ENCODE measurements around the gene FRRS1L.

The FRRS1L gene

GRCh38 chr9:109212768-109213167 is 45.7 kb upstream of the FRRS1L start:
- no peaks in the 10 kb centered on the region for H3K9me3 ChIP-seq (ENCODE audit: low read length)
- H3K79me2 ChIP-seq (ENCODE audit: insufficient read depth, low read length), result no peaks in the 10 kb centered on the region
- no peaks in the 10 kb centered on the region for H3K36me3 ChIP-seq (ENCODE audit: insufficient read depth, low read length)
- no peak overlapping the region for H3K9ac ChIP-seq (ENCODE audit: low read length)
- H3K4me3 ChIP-seq (ENCODE audit: low read depth, low read length, poor library complexity, severe bottlenecking), result no peak overlapping the region
- no peaks in the 10 kb centered on the region for H3K4me1 ChIP-seq (ENCODE audit: insufficient read depth, low read length, severe bottlenecking)
- no peak overlapping the region for H3K4me2 ChIP-seq (ENCODE audit: low read length)
- H3K27me3 ChIP-seq (ENCODE audit: insufficient read depth, low read length), result no peaks in the 10 kb centered on the region
- H3K27ac ChIP-seq (ENCODE audit: low read depth, low read length, poor library complexity, severe bottlenecking), result no peak overlapping the region
- H4K20me1 ChIP-seq (ENCODE audit: insufficient read depth, low read length), result no peaks in the 10 kb centered on the region
- H2AFZ ChIP-seq (ENCODE audit: low read length), result no peak overlapping the region
- TF ChIP-seq CTCF (IDR thresholded peaks at IDR 0.05; ENCODE audit: low read length), result no peak
- TF ChIP-seq EZH2 (IDR thresholded peaks at IDR 0.05; ENCODE audit: borderline replicate concordance, low read length), result no peak
- no peaks in the 10 kb centered on the region for H3F3A ChIP-seq (ENCODE audit: insufficient read depth, low read length)
- H3K9me2 ChIP-seq (ENCODE audit: low read depth, low read length), result no peaks in the 10 kb centered on the region

- Histone ChIP-seq H3K9me2 (ENCODE audit: low read depth, low read length) (no peaks in the 10 kb centered on the region), H3K9me3 (ENCODE audit: low read length) (no peaks in the 10 kb centered on the region), H3K27ac (ENCODE audit: low read depth, low read length, poor library complexity, severe bottlenecking) (no peak overlapping the region), H3K79me2 (ENCODE audit: insufficient read depth, low read length) (no peaks in the 10 kb centered on the region), H3K27me3 (ENCODE audit: insufficient read depth, low read length) (peaks cover 3% of the 10 kb centered on the region; the same call in 1 of the 2 replicates), H3K36me3 (ENCODE audit: insufficient read depth, low read length) (no peaks in the 10 kb centered on the region), H2AFZ (ENCODE audit: low read length) (no peak overlapping the region), H3K4me1 (ENCODE audit: insufficient read depth, low read length, severe bottlenecking) (no peaks in the 10 kb centered on the region), H3F3A (ENCODE audit: insufficient read depth, low read length) (no peaks in the 10 kb centered on the region), H3K4me2 (ENCODE audit: low read length) (no peak overlapping the region), H3K4me3 (ENCODE audit: low read depth, low read length, poor library complexity, severe bottlenecking) (no peak overlapping the region), H3K9ac (ENCODE audit: low read length) (no peak overlapping the region), H4K20me1 (ENCODE audit: insufficient read depth, low read length) (no peaks in the 10 kb centered on the region)
- peak; percentile 22 for TF ChIP-seq CTCF (IDR thresholded peaks at IDR 0.05; ENCODE audit: low read length)
- TF ChIP-seq EZH2 (IDR thresholded peaks at IDR 0.05; ENCODE audit: borderline replicate concordance, low read length), result no peak
These were observed 39.6 kb upstream of the FRRS1L start for GRCh38 chr9:109206670-109207069.

- H3K79me2 ChIP-seq (ENCODE audit: insufficient read depth, low read length), result no peaks in the 10 kb centered on the region
- no peak overlapping the region for H2AFZ ChIP-seq (ENCODE audit: low read length)
- peaks cover 3% of the 10 kb centered on the region; the same call in 1 of the 2 replicates for H3K27me3 ChIP-seq (ENCODE audit: insufficient read depth, low read length)
- no peak for TF ChIP-seq CTCF (IDR thresholded peaks at IDR 0.05; ENCODE audit: low read length)
- no peak for TF ChIP-seq EZH2 (IDR thresholded peaks at IDR 0.05; ENCODE audit: borderline replicate concordance, low read length)
- no peaks in the 10 kb centered on the region for H3F3A ChIP-seq (ENCODE audit: insufficient read depth, low read length)
- H3K4me2 ChIP-seq (ENCODE audit: low read length), result no peak overlapping the region
- H3K4me3 ChIP-seq (ENCODE audit: low read depth, low read length, poor library complexity, severe bottlenecking), result no peak overlapping the region
- H3K36me3 ChIP-seq (ENCODE audit: insufficient read depth, low read length), result no peaks in the 10 kb centered on the region
- no peaks in the 10 kb centered on the region for H3K4me1 ChIP-seq (ENCODE audit: insufficient read depth, low read length, severe bottlenecking)
- no peaks in the 10 kb centered on the region for H4K20me1 ChIP-seq (ENCODE audit: insufficient read depth, low read length)
- no peak overlapping the region for H3K9ac ChIP-seq (ENCODE audit: low read length)
- no peaks in the 10 kb centered on the region for H3K9me3 ChIP-seq (ENCODE audit: low read length)
- no peaks in the 10 kb centered on the region for H3K9me2 ChIP-seq (ENCODE audit: low read depth, low read length)
- no peak overlapping the region for H3K27ac ChIP-seq (ENCODE audit: low read depth, low read length, poor library complexity, severe bottlenecking)
These were observed 38.5 kb upstream of the FRRS1L start for GRCh38 chr9:109205526-109205925.

Data from OCI-LY1 (cell line).